Mucosa of descending colon (tissue), 3 donors: ENCODE results near the gene LURAP1L. TPM values are rescaled to one million over a fixed set of nuclear protein-coding genes. Genes with fewer than 3 reads are reported as not detected.

Experiments used
- ATAC-seq: fragments of 200-7000 bp; cut with Tn5 transposase; one replicate; pipeline ENCODE4 v1.9.1; 2020; ENCODE audit warnings: mild to moderate bottlenecking, moderate library complexity
- DNase-seq, 3 donors: peaks; one replicate each; pipeline ENCODE4 v3.0.0-alpha.2; 2020
- H3K36me3 ChIP-seq: fragments of 200-600 bp; one replicate; pipeline ENCODE4 v1.8.0; 2021; ENCODE audit warnings: low read depth, mild to moderate bottlenecking
- H3K4me1 ChIP-seq: fragments of 200-600 bp; one replicate; pipeline ENCODE4 v1.8.0; 2021; ENCODE audit warnings: low read depth, mild to moderate bottlenecking
- H3K4me3 ChIP-seq: fragments of 200-600 bp; one replicate; pipeline ENCODE4 v1.8.0; 2021; ENCODE audit warnings: mild to moderate bottlenecking
- H3K9me3 ChIP-seq: fragments of 200-600 bp; one replicate; pipeline ENCODE4 v1.8.0; 2021; ENCODE audit warnings: mild to moderate bottlenecking
- intact Hi-C, 2 donors: fragments of 100-400 bp; cut with DNase I in 1 of 2; cut with micrococcal nuclease in 1 of 2; formaldehyde crosslinking; loops; one replicate each; pipeline versions ENCODE4 v1.11.0 to v1.11.1; 2022; cut with DNase I, micrococcal nuclease
- total RNA-seq, 3 donors: library from RNA; stranded (reverse); fragmentation: NEBNext Ultra II Directional in 2 of 3; extraction: Animal tissue kit (Norgen Biotek cat#: 25700) in 2 of 3; gene quantifications; one replicate each; pipeline versions ENCODE4 v1.2.1 to v1.2.4, GENCODE V29; 2021 to 2023
- TF ChIP-seq, protein P1 (sequence below): fragments of 200-600 bp; IDR thresholded peaks from one replicate; pipeline ENCODE4 v1.8.0; 2022; ENCODE audit warnings: antibody characterized with exemption, mild to moderate bottlenecking
- donor health status: DM: no; HTN: no; CAD: no; lungs with moderate emphysema.
- donor health status: DM: no; HTN: no; CAD: no.
- donor health status: DM: no; HTN: yes; CAD: no.

Gene LURAP1L
- total RNA-seq, 3 donors from 2014 or later, result 22.3 to 31.8 (median 31.0) TPM

- no peak overlapping the region for H3K4me3 ChIP-seq
- TF ChIP-seq, protein P1, sequence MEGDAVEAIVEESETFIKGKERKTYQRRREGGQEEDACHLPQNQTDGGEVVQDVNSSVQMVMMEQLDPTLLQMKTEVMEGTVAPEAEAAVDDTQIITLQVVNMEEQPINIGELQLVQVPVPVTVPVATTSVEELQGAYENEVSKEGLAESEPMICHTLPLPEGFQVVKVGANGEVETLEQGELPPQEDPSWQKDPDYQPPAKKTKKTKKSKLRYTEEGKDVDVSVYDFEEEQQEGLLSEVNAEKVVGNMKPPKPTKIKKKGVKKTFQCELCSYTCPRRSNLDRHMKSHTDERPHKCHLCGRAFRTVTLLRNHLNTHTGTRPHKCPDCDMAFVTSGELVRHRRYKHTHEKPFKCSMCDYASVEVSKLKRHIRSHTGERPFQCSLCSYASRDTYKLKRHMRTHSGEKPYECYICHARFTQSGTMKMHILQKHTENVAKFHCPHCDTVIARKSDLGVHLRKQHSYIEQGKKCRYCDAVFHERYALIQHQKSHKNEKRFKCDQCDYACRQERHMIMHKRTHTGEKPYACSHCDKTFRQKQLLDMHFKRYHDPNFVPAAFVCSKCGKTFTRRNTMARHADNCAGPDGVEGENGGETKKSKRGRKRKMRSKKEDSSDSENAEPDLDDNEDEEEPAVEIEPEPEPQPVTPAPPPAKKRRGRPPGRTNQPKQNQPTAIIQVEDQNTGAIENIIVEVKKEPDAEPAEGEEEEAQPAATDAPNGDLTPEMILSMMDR, result no peak
- intact Hi-C loops, result no loop called here
Measured at GRCh38 chr9:12784461-12785259, 9.8 kb downstream of the LURAP1L start.

GRCh38 chr9:12785260-12785770 lies 10.5 kb downstream of the LURAP1L start:
- peak; percentile 45 to 58 (median 52) for DNase-seq
- no peak overlapping the region for H3K4me3 ChIP-seq

More at GRCh38 chr9:12784461-12785259, 9.8 kb downstream of the LURAP1L start:
- Histone ChIP-seq H3K9me3 (no peaks in the 10 kb centered on the region), H3K4me1 (peaks cover 9% of the 10 kb centered on the region), H3K36me3 (no peaks in the 10 kb centered on the region)
- DNase-seq (peak in 1 of 3 donors; percentile 17), ATAC-seq (peak; percentile 95)

DNA sequence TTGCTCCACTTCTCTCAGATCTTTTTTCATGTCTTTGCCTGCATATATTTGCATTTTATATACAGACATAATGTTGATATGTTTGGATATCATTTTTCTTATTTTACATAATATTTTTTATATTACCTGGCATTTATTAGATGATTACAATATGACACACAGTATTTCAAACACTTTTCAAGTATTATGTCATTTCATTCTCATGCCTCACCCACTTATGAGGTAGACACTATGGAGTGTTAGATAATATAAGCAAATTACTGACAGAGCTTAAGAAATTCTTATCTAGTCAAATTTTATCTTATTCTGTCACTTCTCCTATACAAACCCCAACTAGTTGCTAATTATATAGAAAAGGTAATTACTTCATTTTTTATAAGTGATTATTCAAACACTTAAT lies 11.1 kb downstream of the LURAP1L start:
- no peaks in the 10 kb centered on the region for H3K36me3 ChIP-seq
- H3K9me3 ChIP-seq, result no peaks in the 10 kb centered on the region
- TF ChIP-seq, protein P1, result no peak
- no peak overlapping the region for H3K4me3 ChIP-seq
- ATAC-seq (no peak), DNase-seq (no peak)
- H3K4me1 ChIP-seq, result peaks cover 9% of the 10 kb centered on the region
- intact Hi-C loops, result no loop called here

More at GRCh38 chr9:12785260-12785770, 10.5 kb downstream of the LURAP1L start:
- Histone ChIP-seq H3K36me3 (no peaks in the 10 kb centered on the region), H3K9me3 (no peaks in the 10 kb centered on the region), H3K4me1 (peaks cover 9% of the 10 kb centered on the region)
- intact Hi-C loops, result no loop called here
- ATAC-seq, result peak; percentile 78
- TF ChIP-seq, protein P1, result no peak

GRCh38 chr9:12790001-12790400 lies 15.2 kb downstream of the LURAP1L start:
- DNase-seq (no peak), ATAC-seq (no peak)
- intact Hi-C loops, result no loop called here
- Histone ChIP-seq H3K4me3 (no peak overlapping the region), H3K36me3 (no peaks in the 10 kb centered on the region), H3K9me3 (no peaks in the 10 kb centered on the region), H3K4me1 (peaks cover 2% of the 10 kb centered on the region)
- TF ChIP-seq, protein P1, result no peak

DNA sequence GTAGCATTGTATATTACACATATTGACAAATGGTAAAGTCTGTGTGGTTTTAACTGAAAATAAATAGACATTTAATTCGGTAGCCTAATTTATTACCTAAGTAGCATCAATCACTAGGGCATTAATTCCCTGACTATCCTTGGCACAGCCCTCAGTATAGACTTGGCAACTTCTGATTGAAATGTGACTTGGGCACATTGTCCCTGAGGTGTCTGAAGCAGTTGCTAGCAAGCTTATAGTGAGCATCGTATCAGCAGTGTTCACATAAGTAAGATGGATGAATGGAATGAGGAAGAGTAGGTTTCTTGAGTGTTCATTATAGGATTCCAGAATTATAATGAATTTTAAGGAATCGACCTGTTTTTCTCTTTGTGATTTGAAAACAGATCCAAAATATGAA lies 16.1 kb downstream of the LURAP1L start:
- TF ChIP-seq, protein P1, result no peak
- Histone ChIP-seq H3K4me1 (no peaks in the 10 kb centered on the region), H3K36me3 (no peaks in the 10 kb centered on the region), H3K9me3 (no peaks in the 10 kb centered on the region), H3K4me3 (no peak overlapping the region)
- DNase-seq, result no peak
- intact Hi-C loops, result no loop called here
- no peak for ATAC-seq
